HG02610 (cell line): ENCODE measurements around the gene EXOSC5.
"Not testable (repeated sequence)": the region's sequence is repeated elsewhere in the genome, so short reads cannot be mapped to it uniquely, and the experiment has no call there.

Experiments
- ATAC-seq: cut with Tn5 transposase; IDR thresholded peaks from one replicate; pipeline ENCODE4 v1.9.1; 2021; ENCODE audit warnings: mild to moderate bottlenecking, moderate library complexity; ENCODE audit not compliant: unreplicated experiment

The EXOSC5 gene

DNA sequence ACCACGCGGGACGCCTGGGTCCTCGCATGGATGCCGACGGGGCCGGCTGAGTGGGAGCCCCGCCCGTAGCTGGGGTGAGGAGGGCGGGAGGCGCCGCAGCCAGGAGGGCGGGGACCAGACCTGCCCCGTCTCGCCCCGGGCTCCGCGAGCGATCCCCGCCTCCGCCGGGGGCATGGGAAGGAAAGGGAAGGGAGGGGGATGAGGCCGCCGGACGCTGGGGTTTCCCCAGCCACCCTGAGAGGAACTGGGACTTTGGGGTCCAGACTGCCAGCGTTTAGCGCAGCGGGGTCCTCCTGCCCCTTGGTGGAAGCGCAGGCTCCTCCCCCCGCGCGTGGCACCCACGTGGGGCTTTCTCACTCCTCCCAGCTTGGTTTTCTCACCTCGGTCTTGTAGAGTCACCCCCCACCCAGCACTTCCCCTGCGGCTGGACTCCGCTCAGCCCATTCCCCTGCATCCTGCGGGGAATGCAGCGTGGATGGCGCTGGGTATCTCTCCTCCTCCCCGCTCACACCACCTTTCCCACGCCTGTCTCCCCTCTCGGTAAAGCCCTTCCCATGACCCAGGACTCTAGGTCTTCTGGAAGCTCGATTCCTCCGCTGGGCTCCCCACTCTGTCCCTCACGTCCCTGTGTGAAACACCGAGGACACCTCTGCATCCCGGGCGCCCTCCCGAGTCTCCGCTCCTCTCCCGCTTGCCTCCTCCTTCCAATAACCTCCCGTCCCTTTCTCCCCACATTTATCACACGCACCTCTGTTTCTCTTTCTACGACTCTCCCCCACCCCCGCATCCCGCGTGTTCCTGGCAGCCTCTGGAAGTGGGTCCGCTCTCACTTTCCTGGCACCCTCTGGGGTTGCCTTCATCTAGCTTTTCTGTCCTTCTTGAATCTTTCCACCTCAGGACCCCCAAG is 45.6 kb downstream of the EXOSC5 start:
- ATAC-seq, result peak; percentile 52

DNA sequence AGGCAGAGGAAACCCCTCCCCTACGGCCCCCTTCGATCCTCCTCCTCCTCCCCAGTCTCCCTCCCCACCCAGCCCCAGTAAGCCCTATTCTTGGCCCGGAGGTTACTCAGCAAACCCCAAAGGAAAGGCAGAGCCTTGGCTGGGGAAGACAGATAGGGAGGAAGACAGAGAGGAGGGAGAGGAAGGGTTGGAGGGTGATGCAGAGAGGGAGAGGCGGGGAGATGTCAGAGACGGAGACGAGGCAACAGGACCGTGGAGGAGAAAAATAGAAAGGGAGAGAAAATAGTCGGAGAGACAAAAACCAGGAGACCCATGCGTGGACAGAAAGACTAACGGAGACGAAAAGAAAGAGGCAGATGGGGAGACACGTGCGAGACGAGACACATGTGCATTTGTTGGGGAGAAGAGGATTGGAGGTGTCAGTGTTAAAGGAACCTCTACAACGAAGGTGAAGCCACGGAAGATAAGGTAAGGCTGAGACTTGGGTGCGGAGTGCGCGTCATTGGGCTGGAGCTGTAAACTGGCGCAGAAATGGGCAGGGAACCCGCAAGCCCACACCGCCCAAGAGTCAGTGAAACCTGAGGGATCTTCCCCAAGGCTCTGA is 46.3 kb downstream of the EXOSC5 start:
- no peak for ATAC-seq

DNA sequence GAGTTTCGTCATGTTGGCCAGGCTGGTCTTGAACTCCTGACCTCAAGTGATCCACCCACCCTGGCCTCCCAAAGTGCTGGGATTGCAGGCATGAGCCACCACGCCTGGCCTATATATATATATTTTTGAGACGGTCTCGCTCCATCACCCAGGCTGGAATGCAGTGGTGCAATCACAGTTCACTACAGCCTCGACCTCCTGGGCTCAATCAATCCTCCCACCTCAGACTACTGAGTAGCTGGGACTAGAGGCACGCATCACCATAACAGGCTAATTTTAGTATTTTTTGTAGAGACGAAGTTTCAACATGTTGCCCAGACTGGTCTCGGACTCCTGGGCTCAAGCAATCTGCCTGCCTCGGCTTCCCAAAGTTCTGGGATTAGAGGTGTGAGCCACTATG is 50.2 kb downstream of the EXOSC5 start:
- not testable (repeated sequence) for ATAC-seq

DNA sequence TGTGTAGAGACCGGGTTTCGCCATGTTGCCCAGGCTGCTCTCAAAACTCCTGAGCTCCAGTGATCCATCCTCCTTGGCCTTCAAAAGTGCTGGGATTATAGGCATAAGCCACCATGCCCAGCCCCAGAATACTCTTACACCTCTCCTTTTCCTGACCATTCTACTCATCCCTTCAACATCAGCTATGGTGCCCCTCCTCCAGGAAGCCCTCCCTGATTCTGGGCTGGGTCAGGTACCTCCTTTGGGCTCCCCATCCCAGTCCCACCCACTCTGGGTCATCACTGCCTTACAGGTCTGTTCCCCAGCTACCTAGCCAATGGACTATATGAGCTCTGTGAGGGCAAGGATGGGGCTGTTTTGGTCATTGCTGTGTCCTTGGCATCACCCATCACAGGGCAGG is 53.0 kb downstream of the EXOSC5 start:
- no peak for ATAC-seq

DNA sequence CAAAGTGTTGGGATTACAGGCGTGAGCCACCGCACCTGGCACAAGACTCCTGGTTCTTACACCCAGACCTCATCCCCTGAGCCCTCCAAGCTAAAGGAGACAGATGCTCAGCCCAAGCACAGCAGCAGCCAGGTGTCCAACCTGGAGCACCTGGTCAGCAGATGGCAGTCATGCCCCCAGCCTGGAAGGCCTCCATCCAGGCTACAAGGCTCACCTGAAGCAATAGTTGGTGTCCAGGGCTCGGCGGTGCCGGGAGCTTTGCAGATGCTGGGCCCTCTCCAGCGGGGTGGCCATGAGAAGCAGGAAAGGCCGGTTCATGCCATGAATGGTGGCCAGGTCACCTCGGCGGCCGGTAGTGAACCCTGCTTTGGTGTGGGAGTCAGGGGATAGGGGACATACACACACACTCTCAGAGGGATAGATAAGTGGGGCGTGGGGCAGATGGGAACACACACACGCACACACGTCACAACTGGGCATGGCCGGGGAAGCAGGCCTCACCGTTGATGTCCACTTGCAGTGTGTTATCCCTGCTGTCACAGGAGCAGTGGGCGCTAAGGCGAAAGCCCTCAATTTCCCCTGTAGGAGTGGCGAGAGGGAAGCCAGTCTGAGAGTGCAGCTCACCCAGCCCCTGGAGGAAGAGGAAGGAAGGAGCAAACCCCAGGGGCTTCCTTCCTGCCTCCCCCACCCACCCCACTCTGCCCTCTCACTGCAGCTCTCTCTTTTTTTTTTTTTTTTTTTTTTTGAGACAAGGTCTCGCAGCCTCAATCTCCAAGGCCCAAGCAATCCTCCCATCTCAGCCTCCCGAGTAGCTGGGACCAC is 55.3 kb downstream of the EXOSC5 start:
- no peak for ATAC-seq

DNA sequence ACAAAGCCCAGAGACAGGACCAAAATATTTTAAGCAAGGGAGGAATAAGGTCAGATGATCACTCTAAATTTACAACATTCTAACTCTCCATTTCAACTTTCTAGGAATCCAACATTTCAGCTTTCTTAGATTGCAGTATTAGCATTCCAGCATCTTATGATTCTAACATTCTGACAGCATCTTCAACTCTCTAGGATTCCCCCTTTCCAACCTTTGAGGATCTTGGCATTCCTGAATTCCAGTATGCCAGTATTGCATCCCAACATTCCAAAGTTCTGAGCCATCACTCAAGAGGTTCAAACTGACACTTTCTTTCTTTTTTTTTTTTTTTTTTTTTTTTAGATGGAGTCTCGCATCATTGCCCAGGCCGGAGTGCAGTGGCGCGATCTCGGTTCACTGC is 57.2 kb downstream of the EXOSC5 start:
- no peak for ATAC-seq
